ENCODE results near the gene DIPK2B. TPM values are rescaled to one million over a fixed set of nuclear protein-coding genes. Genes with fewer than 3 reads are reported as not detected.

Gene DIPK2B
- total RNA-seq, 1 donor from 2014 or later, result not detected

DNA sequence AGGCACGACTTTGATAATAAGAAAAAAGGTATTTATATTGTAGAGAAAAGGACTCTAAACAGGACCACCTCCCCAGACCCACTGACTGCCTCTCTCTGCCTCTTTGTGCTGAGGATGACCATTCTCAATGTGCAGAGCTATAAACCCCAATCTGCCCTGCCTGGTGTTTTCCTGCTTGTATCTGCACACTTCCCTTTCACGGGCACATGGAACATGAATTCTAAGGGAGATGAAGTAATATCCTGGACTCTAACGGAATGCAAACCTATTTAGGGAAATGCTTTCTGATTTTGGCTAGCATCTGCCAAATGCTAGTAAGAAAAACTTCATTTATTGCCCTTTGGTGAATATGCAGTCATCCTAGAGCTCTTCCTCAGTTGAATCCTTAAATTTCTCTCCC lies 2.4 kb downstream of the DIPK2B start:
- no peak for DNase-seq (ENCODE audit: low read depth)
- TF ChIP-seq, protein P1, sequence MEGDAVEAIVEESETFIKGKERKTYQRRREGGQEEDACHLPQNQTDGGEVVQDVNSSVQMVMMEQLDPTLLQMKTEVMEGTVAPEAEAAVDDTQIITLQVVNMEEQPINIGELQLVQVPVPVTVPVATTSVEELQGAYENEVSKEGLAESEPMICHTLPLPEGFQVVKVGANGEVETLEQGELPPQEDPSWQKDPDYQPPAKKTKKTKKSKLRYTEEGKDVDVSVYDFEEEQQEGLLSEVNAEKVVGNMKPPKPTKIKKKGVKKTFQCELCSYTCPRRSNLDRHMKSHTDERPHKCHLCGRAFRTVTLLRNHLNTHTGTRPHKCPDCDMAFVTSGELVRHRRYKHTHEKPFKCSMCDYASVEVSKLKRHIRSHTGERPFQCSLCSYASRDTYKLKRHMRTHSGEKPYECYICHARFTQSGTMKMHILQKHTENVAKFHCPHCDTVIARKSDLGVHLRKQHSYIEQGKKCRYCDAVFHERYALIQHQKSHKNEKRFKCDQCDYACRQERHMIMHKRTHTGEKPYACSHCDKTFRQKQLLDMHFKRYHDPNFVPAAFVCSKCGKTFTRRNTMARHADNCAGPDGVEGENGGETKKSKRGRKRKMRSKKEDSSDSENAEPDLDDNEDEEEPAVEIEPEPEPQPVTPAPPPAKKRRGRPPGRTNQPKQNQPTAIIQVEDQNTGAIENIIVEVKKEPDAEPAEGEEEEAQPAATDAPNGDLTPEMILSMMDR (IDR thresholded peaks at IDR 0.05; ENCODE audit: insufficient read depth, low read length, poor library complexity, severe bottlenecking), result no peak
- H3K36me3 ChIP-seq (ENCODE audit: control insufficient read depth, insufficient read depth, low read length), result no peaks in the 10 kb centered on the region
- peaks cover 4% of the 10 kb centered on the region for H3K27me3 ChIP-seq (ENCODE audit: control insufficient read depth, insufficient read depth, low read length)
- H3K4me3 ChIP-seq (ENCODE audit: low read depth, low read length), result no peak overlapping the region

DNA sequence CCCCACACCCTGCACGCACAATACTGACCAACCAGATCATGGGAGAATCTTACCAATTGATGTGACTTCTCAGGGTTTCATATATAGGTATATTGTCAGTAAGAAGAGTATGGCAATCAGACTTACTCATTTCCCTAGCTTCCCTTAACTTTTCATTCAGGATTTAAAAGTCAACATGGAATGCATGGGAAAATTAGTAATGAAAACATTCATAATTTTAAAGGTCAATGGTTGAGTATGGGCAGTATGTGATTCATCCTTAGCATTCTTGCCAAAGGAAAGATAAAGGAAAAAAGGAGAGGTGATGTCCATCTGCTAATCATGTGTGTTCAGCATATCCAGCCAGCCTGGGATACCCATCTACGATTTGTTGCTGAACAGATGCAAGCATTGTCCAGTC lies 4.0 kb downstream of the DIPK2B start:
- Histone ChIP-seq H3K4me3 (ENCODE audit: low read depth, low read length) (no peak overlapping the region), H3K36me3 (ENCODE audit: control insufficient read depth, insufficient read depth, low read length) (no peaks in the 10 kb centered on the region), H3K27me3 (ENCODE audit: control insufficient read depth, insufficient read depth, low read length) (peaks cover 4% of the 10 kb centered on the region)
- DNase-seq (ENCODE audit: low read depth), result no peak
- TF ChIP-seq, protein P1 (IDR thresholded peaks at IDR 0.05; ENCODE audit: insufficient read depth, low read length, poor library complexity, severe bottlenecking), result no peak

- no peak for DNase-seq (ENCODE audit: low read depth)
- H3K36me3 ChIP-seq (ENCODE audit: control insufficient read depth, insufficient read depth, low read length), result no peaks in the 10 kb centered on the region
- H3K4me3 ChIP-seq (ENCODE audit: low read depth, low read length), result no peak overlapping the region
- TF ChIP-seq, protein P1 (IDR thresholded peaks at IDR 0.05; ENCODE audit: insufficient read depth, low read length, poor library complexity, severe bottlenecking), result no peak
- H3K27me3 ChIP-seq (ENCODE audit: control insufficient read depth, insufficient read depth, low read length), result no peaks in the 10 kb centered on the region
These were observed 8.8 kb downstream of the DIPK2B start for GRCh38 chrX:45191820-45192409.

DNA sequence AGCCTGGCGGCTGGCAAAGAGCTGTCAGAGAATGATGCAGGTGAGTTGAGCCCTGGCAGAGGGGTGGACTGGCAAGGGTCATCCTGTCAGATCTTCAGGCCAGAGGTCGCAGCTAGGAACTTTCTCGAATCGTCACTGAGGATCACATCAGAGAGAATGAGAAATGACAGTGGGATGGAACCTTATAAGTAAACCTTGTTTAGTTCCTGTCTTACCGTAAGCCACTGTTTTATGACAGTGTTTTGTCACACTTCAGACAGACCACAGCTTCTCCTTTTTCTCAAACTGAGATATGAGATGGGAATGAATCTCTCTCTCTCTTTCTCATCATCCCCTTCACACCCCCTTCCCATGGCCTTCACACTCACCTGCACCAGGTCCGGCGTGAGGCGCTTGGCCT lies 9.3 kb downstream of the DIPK2B start:
- Histone ChIP-seq H3K36me3 (ENCODE audit: control insufficient read depth, insufficient read depth, low read length) (no peaks in the 10 kb centered on the region), H3K27me3 (ENCODE audit: control insufficient read depth, insufficient read depth, low read length) (no peaks in the 10 kb centered on the region), H3K4me3 (ENCODE audit: low read depth, low read length) (no peak overlapping the region)
- DNase-seq (ENCODE audit: low read depth), result no peak
- TF ChIP-seq, protein P1 (IDR thresholded peaks at IDR 0.05; ENCODE audit: insufficient read depth, low read length, poor library complexity, severe bottlenecking), result no peak

GRCh38 chrX:45187731-45188130 lies 12.9 kb downstream of the DIPK2B start:
- no peaks in the 10 kb centered on the region for H3K36me3 ChIP-seq (ENCODE audit: control insufficient read depth, insufficient read depth, low read length)
- no peaks in the 10 kb centered on the region for H3K27me3 ChIP-seq (ENCODE audit: control insufficient read depth, insufficient read depth, low read length)
- no peak for DNase-seq (ENCODE audit: low read depth)
- H3K4me3 ChIP-seq (ENCODE audit: low read depth, low read length), result no peak overlapping the region
- TF ChIP-seq, protein P1 (IDR thresholded peaks at IDR 0.05; ENCODE audit: insufficient read depth, low read length, poor library complexity, severe bottlenecking), result no peak

DNA sequence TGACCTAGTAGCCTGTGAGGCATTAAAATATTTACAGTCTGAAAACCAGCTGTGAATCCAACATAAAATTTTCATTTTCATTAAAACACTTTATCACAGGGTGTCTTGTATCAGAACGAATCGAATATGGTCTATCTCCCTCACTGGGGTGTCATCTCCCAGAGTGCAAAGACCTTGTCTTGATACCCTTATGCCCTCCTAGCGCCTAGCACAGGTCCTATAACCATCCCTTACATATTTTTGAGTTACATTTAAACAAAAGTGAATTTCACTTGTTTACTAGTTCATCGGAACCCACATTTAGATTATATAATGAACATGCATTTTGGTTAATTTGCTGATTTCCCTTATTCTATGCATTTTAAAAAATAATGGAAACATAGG lies 14.0 kb downstream of the DIPK2B start:
- H3K27me3 ChIP-seq (ENCODE audit: control insufficient read depth, insufficient read depth, low read length), result no peaks in the 10 kb centered on the region
- TF ChIP-seq, protein P1 (IDR thresholded peaks at IDR 0.05; ENCODE audit: insufficient read depth, low read length, poor library complexity, severe bottlenecking), result no peak
- H3K36me3 ChIP-seq (ENCODE audit: control insufficient read depth, insufficient read depth, low read length), result no peaks in the 10 kb centered on the region
- H3K4me3 ChIP-seq (ENCODE audit: low read depth, low read length), result no peak overlapping the region
- DNase-seq (ENCODE audit: low read depth), result no peak
